Erythroblast (primary cell): ENCODE data around the gene KCNE2.

Experiments used
- DNase-seq, 2 experiments: peaks; one replicate each; lab custom pipeline; 2025; lab: John Stamatoyannopoulos, UW
- GATA1 ChIP-seq: IDR thresholded peaks from 2 replicates; pipeline ENCODE4 v1.6.1; 2011; ENCODE audit warnings: low read depth, mild to moderate bottlenecking, control low read depth, low read length, moderate library complexity
- POLR2A ChIP-seq: IDR thresholded peaks from 2 replicates; pipeline ENCODE4 v1.6.1; 2011; ENCODE audit warnings: mild to moderate bottlenecking, low read length

KCNE2 gene

DNA sequence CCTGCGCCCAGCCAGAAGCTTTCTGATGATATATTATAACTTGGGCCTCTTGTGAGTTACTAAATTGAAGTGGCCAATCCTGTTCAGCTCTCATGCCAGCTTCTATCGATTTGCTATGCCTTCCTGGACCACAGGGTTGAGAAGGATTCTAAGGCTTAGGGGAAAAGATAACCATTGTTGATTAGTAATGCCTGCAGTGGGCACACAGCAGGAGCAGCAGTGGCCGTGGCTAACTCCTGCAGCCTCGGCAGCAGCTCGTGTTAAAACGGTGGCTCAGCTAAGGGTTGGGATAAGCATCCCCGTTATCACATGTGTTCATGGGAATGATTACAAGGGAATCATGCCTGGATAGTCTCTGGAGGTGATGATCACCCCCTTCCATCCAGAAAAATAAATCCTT is 20.5 kb upstream of the KCNE2 start:
- TF ChIP-seq GATA1, result no peak
- TF ChIP-seq POLR2A, result no peak
- no peak for DNase-seq

DNA sequence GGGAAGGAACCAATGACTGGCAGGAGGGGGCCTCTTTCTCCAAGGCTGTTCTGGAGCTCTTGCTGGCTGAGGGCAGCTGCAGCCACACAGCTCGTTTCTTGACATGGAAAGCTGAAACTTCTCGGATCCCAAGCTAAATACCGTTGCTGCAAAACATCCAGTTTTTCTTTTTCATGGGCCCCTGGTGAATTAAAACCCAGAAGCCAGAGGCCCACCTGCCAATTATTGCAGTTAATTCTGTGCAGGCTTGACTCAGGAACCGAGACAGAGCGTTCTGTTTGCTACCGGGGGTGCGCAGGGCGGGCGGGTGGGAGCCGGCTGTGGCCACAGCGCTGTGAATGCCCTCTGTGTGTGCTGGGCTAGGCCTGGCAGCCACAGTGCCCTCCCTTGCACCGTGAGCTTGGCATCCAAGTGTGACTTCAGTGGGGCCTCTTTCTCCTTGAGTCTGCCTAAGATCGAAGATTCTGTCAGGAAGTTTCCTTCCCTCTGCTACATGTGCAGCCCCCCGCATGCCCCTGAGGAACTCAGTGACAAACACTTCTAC is 19.9 kb upstream of the KCNE2 start:
- no peak for DNase-seq
- TF ChIP-seq GATA1, result no peak
- TF ChIP-seq POLR2A, result no peak

DNA sequence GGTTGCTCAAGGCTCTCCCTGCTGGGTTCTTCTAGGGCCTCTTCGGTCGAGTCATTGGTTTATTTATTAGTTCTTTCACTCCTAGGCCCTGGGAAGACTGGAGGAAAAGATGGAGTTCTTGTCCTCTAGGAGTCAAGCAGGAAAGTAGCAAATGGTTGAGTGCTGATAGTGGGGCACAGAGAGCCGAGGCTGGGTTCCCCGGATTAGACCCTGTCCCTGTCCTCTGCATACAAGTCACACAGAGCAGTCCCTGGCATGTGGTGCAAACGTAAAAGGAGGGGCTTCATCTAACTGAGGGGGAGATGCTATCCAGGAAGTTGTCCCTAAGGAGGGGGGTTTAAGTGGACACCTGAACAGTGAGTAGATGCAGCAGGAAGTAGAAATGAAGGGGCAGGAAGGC is 19.2 kb upstream of the KCNE2 start:
- DNase-seq, result no peak
- TF ChIP-seq GATA1 (no peak), POLR2A (no peak)

DNA sequence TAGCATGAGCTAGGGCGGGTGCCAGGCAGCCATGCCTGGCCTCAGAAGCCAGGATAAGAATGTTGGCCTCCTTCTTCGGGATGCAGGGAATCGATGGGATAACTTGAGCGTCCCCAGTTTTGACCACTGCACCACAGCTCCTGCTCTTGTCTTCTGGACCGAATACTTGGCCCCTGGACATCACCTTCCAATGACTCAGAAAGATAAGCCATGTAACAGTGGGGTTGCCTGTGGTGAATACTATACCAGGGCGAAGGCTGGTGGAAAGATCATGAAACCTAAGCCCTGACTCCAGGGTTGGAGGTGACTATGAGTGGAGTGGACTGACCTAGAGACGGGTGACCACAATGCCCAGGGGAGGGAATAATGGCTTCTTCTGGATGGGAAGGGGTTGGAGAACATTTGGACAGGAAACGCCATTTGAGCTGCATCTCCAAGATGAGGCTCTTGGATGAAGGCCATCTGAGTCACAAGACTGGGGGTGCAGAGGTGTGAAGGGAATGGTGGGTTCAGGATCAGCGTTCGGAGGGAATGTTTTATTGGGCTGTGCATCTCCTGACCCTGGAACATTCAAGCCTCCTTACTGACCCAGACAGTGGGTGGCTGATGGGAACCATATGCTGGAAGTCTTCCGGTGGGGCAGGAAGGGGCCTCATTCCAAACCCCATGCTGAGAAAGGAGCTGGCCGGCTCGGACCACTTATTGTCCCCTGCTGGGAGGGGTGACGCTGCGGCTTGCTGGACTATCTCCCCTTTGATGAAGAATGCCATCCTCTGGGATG is 18.5 kb upstream of the KCNE2 start:
- TF ChIP-seq POLR2A (no peak), GATA1 (no peak)
- no peak for DNase-seq

DNA sequence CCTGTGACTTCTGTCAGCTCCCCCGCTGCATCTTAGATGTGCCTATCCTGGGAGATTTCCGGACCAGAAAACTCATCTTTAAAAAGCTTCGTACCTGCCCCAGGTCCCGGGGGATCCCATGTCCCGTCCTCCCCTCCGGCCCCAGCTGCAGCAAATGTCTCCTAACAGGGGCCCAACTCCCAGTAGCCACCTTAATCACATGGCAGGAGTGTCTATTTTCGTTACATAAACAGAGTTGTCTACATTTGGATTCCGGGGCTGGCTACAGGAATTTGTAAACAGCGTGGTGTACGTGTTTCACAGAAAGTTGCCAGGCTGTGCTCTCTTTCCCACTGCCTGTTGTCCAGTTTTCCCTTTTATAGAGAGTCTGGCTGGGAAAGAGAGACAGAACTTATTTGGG is 17.9 kb upstream of the KCNE2 start:
- TF ChIP-seq GATA1, result no peak
- no peak for TF ChIP-seq POLR2A
- no peak for DNase-seq

DNA sequence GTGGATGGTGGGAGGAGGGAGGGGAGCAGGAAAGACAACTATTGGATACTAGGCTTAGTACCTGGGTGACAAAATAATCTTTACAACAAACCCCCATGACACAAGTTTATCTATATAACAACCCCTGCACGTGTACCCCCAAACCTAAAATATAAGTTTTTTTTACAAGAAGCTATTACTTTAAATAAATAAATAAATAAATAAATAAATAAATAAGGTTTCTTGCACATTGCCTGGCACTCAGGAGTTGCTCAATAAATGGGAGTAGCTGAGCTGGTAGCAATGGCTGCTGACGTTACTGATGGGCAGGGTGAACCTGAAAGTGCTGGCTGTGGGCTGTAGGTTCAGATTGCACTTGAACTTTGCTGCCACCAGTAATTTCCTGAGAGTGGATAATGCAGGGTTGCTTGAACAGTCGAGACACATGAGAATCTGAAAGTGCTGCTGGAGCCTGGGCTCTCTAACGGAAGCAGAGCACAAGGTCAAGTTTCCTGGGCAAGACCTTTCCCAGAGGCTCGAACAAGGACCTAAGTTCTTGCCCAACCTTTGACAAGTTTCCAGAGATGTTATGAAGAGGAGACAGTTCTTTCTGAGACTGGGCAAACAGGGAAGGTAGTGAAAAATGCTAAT is 14.8 kb upstream of the KCNE2 start:
- DNase-seq, result no peak
- TF ChIP-seq POLR2A, result no peak
- no peak for TF ChIP-seq GATA1

DNA sequence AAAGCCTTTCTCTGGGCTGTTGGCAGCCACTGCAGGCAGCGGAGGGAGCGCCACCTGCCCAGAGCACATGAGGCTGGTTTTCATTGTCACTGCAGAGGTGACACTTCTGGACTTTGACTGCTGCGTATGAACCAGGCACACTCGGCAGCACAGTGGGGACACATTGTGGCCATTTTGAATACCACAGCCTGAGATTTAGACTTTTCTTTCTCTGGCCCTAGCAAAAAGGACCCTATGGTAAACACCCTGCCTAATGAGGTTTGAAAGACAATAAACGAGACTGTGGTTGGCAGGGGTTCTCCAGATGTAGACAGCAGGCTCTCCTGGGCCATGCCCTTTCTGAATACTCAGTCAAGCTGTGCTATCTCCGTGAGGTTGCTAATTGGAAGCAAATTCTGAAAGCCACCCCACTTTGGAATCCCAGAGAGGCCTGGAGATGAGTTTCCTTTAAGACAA is 12.0 kb upstream of the KCNE2 start:
- DNase-seq, result peak; percentile 33 to 38
- TF ChIP-seq POLR2A, result no peak

DNA sequence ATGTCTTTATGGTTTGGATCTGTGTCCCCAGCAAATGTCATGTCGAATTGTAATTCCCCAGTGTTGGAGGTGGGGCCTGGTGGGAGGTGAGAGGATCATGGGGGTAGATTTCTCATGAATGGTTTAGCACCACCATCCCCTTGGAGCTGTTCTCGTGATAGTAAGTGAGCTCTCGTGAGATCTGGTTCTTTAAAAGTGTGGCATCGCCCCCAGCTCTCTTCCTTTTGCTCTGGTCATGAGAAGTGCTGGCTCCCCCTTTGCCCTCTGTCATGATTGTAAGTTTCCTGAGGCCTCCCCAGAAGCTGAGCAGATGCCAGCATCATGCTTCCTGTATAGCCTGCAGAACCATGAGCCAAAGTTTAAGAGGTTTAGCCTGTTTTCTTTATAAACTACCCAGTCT is 11.2 kb upstream of the KCNE2 start:
- no peak for TF ChIP-seq POLR2A
- DNase-seq, result no peak

DNA sequence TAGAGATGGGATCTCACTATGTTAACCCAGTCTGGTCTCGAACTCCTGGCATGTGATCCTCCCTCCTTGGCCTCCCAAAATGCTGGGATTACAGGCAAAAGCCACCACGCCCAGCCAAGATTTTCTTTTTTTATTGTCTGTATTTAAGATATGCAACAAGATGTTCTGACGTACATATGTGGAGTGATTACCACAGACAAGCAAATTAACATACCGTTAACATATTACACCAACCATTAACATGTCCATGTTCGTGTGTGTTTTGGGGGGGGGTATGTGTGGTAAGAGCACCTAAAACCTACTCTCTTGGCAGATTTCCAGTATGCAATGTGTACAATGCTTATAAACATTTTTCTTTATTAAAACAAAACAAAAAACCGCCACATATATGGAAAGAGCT is 10.6 kb upstream of the KCNE2 start:
- TF ChIP-seq POLR2A (no peak), GATA1 (no peak)

DNA sequence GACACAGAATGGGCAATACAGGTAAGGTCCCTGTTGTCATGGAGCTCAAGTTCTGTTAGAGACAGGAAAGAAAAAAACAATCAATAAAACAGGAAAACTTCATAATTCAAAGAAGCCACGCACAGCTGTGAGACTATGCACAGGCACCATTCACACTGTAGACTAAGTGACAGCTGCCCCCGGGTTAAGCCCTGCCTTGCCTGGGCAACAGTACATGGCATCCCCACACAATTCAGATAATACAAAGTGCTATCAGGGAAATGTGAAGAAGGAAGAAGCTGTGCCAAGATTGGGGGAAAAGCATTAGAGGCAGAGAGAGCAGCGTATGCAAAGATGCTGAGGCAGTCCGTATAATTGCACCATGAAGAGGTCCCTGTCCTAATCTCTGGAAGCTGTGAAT is 9.0 kb upstream of the KCNE2 start:
- no peak for TF ChIP-seq GATA1
- TF ChIP-seq POLR2A, result no peak
- DNase-seq, result no peak

More for the DNA sequence above, 10.6 kb upstream of the KCNE2 start:
- DNase-seq, result no peak

DNA sequence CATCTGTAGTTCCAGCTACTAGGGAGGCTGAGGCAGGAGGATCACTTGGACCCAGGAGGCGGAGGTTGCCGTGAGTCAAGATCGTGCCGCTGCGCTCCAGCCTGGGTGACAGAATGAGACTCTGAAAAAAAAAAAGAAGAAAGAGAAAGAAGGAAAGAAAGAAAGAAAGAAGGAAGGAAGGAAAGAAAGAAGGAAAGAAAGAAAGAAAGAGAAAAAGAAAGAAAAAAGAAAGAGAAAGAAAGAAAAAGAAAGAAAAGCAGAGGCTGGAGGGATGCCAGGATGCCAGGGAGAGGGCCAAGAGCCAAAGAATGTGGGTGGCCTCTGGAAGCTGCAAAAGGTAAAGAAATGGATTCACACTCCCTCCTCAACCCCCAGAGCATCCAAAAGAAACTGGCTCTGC is 8.2 kb upstream of the KCNE2 start:
- TF ChIP-seq POLR2A, result no peak
- TF ChIP-seq GATA1, result no peak
- DNase-seq, result no peak

DNA sequence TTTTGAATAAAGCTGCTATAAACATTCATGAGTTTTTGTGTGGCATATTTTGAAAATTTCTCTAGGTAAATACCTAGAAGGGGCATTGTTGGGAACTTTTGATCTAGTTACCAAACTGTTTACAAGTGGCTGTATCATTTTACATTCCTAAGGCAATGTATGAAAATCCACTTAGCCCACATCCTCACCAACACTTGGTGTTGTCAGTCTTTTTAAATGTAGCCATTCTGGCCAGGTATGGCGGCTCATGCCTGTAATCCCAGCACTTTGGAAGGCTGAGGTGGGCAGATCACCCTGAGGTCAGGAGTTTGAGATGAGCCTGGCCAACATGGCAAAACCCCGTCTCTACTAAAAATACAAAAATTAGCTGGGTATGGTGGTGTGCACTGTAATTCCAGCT is 5.9 kb upstream of the KCNE2 start:
- no peak for DNase-seq
- no peak for TF ChIP-seq POLR2A
- no peak for TF ChIP-seq GATA1

DNA sequence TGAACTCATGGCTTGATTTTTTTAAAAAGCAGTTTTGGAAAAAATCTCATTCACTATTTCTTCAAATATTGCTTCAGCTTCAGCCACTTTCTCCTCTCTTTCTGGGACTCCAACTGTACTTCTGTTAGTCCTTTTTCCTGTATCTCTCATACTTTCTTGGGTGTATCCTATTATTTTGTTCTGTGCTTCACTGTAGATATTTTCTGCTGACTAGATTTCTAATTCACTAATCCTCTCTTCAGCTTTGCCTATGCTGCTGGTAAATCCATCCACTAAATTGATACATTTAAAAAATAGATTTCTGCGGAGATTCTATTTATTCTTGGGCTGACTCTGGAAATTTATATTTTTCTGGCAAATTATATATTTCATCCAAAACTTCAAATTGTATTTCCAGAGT is 4.9 kb upstream of the KCNE2 start:
- TF ChIP-seq POLR2A (no peak), GATA1 (no peak)
- DNase-seq, result no peak

DNA sequence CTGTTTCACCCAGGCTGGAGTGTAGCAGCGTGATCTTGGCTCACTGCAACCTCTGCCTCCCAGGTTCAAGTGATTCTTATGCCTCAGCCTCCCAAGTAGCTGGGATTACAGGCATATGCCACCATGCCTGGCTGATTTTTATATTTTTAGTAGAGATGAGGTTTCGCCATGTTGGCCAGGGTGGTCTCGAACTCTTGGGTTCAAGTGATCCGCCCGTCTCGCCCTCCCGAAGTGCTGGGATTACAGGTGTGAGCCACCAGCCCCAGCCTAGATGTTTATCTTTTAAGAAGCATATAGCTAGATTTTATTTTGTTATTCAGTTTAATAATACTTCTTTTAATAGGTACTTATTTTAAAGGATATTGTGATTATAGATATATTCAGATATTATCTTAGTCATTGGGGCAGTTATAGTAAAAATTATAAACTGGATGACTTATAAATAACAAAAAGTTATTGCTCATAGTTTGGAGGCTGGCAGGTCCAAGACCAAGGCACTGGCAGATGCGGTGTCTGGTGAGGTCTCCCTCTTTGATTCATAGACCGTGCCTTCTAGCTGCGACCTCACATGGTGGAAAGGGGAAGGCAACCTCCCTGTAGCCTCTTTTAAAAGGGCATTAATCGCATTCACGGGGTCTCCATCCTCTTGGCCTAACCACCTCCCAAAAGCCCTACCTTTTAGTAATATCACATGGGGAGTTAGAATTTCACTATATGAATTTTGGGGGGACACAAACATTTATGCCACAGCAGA is 3.1 kb upstream of the KCNE2 start:
- TF ChIP-seq GATA1 (no peak), POLR2A (no peak)
- no peak for DNase-seq

DNA sequence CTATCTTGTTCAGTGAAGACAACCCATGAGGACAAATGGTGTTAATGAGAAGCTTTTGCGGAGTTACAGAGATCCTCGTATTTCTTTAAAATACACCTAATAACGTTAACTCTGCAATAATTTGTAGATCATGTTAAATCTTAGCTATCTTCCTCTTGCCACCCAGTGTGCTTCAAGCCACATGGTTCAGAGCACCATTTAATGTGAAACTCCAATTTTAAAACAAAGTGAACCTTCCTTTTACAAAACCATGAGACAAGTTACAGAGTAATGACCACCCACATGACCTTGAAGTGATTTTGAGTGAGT is 1.7 kb upstream of the KCNE2 start:
- TF ChIP-seq POLR2A, result no peak
- no peak for TF ChIP-seq GATA1
- no peak for DNase-seq
